RWPE2 (cell line): ENCODE data around the gene PTPRR.

Source experiments
- ATAC-seq: fragments of 200-7000 bp; cut with Tn5 transposase; 3 replicates; pipeline ENCODE4 v1.9.1; 2021; ENCODE audit warnings: low read depth
- DNase-seq: peaks from one replicate; pipeline ENCODE4 v3.0.0-alpha.2; 2020; ENCODE audit warnings: low spot score
- H3K27ac ChIP-seq: fragments of 450-650 bp; 2 replicates; pipeline ENCODE4 v1.5.1; 2017; ENCODE audit warnings: mild to moderate bottlenecking; ENCODE audit not compliant: poor library complexity, severe bottlenecking
- H3K27me3 ChIP-seq: fragments of 250-450 bp; sonication (Bioruptor Pico); 2 replicates; pipeline ENCODE4 v1.5.1; 2021; ENCODE audit warnings: mild to moderate bottlenecking, moderate library complexity; ENCODE audit not compliant: insufficient read depth, poor library complexity, severe bottlenecking
- H3K36me3 ChIP-seq: fragments of 250-450 bp; sonication (Bioruptor Pico); 2 replicates; pipeline ENCODE4 v1.5.1; 2020; ENCODE audit warnings: low read depth, mild to moderate bottlenecking, moderate library complexity
- H3K4me1 ChIP-seq: fragments of 250-450 bp; sonication (Bioruptor Pico); 2 replicates; pipeline ENCODE4 v1.5.1; 2021; ENCODE audit warnings: mild to moderate bottlenecking, moderate library complexity; ENCODE audit not compliant: insufficient read depth, poor library complexity, severe bottlenecking
- H3K4me3 ChIP-seq: fragments of 250-450 bp; sonication (Bioruptor Pico); 2 replicates; pipeline ENCODE4 v1.5.1; 2021; ENCODE audit warnings: mild to moderate bottlenecking, moderate library complexity; ENCODE audit not compliant: severe bottlenecking
- H3K9me3 ChIP-seq: fragments of 250-450 bp; sonication (Bioruptor Pico); 2 replicates; pipeline ENCODE4 v1.5.1; 2021; ENCODE audit warnings: mild to moderate bottlenecking, moderate library complexity; ENCODE audit not compliant: severe bottlenecking
- CTCF ChIP-seq: fragments of 450-650 bp; IDR thresholded peaks from one replicate; pipeline ENCODE4 v1.5.1; 2017; ENCODE audit warnings: mild to moderate bottlenecking, moderate library complexity; ENCODE audit not compliant: poor library complexity, severe bottlenecking

Gene PTPRR

GRCh38 chr12:70796989-70797388 is 123.5 kb downstream of the PTPRR start:
- H3K36me3 ChIP-seq = no peaks in the 10 kb centered on the region
- no peak overlapping the region for H3K4me3 ChIP-seq
- no peaks in the 10 kb centered on the region for H3K27me3 ChIP-seq
- no peaks in the 10 kb centered on the region for H3K9me3 ChIP-seq
- no peak for TF ChIP-seq CTCF
- DNase-seq = no peak
- H3K4me1 ChIP-seq = no peaks in the 10 kb centered on the region
- no peak for ATAC-seq
- H3K27ac ChIP-seq = no peak overlapping the region

- Histone ChIP-seq H3K27ac (no peak overlapping the region), H3K4me3 (no peak overlapping the region), H3K9me3 (no peaks in the 10 kb centered on the region), H3K36me3 (no peaks in the 10 kb centered on the region), H3K4me1 (no peaks in the 10 kb centered on the region), H3K27me3 (no peaks in the 10 kb centered on the region)
- DNase-seq (no peak), ATAC-seq (no peak)
- no peak for TF ChIP-seq CTCF
These were observed 124.9 kb downstream of the PTPRR start for GRCh38 chr12:70795608-70796007.

- Histone ChIP-seq H3K27me3 (no peaks in the 10 kb centered on the region), H3K4me1 (no peaks in the 10 kb centered on the region), H3K36me3 (no peaks in the 10 kb centered on the region), H3K4me3 (no peak overlapping the region), H3K27ac (no peak overlapping the region), H3K9me3 (no peaks in the 10 kb centered on the region)
- ATAC-seq = no peak
- TF ChIP-seq CTCF = no peak
- DNase-seq = no peak
These were observed 126.4 kb downstream of the PTPRR start for GRCh38 chr12:70794131-70794530.

- no peak overlapping the region for H3K4me3 ChIP-seq
- TF ChIP-seq CTCF = no peak
- H3K27me3 ChIP-seq = no peaks in the 10 kb centered on the region
- ATAC-seq (no peak), DNase-seq (no peak)
- no peak overlapping the region for H3K27ac ChIP-seq
- H3K9me3 ChIP-seq = no peaks in the 10 kb centered on the region
- no peaks in the 10 kb centered on the region for H3K4me1 ChIP-seq
- H3K36me3 ChIP-seq = no peaks in the 10 kb centered on the region
These were observed 131.8 kb downstream of the PTPRR start for GRCh38 chr12:70788774-70789173.

- DNase-seq (no peak), ATAC-seq (no peak)
- no peaks in the 10 kb centered on the region for H3K4me1 ChIP-seq
- H3K27me3 ChIP-seq = no peaks in the 10 kb centered on the region
- TF ChIP-seq CTCF = no peak
- H3K4me3 ChIP-seq = no peak overlapping the region
- no peaks in the 10 kb centered on the region for H3K36me3 ChIP-seq
- no peak overlapping the region for H3K27ac ChIP-seq
- no peaks in the 10 kb centered on the region for H3K9me3 ChIP-seq
These were observed 132.9 kb downstream of the PTPRR start for GRCh38 chr12:70787612-70788011.
